ENCODE measurements around the gene NUDT12.
A peak's percentile ranks its signal among the peaks of the same experiment; 100 is the strongest.

Gene NUDT12

GRCh38 chr5:103562453-103563157 lies at the start of gene NUDT12:
Gene NUDT12 (minus strand): TSS chr5:103562789. CDS start chr5:103560248, 2,541 bp downstream.
- peak within 1 kb of the TSS; percentile 84 for H3K27ac ChIP-seq
- peak within 1 kb of the TSS; percentile 93 for H3K4me2 ChIP-seq (ENCODE audit: low read length)
- H3K4me1 ChIP-seq: no peaks in the 10 kb centered on the region
- peak within 1 kb of the TSS; percentile 90 for H3K4me3 ChIP-seq (ENCODE audit: low read depth, low read length)
- no peaks in the 10 kb centered on the region for H3K27me3 ChIP-seq (ENCODE audit: control insufficient read depth, insufficient read depth, low read length)
- no peaks in the 10 kb centered on the region for H3K9me3 ChIP-seq (ENCODE audit: control insufficient read depth, low read length)
- H3K36me3 ChIP-seq (ENCODE audit: control insufficient read depth, insufficient read depth, low read length): no peaks in the 10 kb centered on the region
- peak within 1 kb of the TSS; percentile 39 for H3K9ac ChIP-seq
- peak within 1 kb of the TSS; percentile 93 for H2AFZ ChIP-seq
- no peaks in the 10 kb centered on the region for H3K79me2 ChIP-seq
- TF ChIP-seq CTCF (IDR thresholded peaks at IDR 0.05): no peak

GRCh38 chr5:103607346-103607745 lies 44.8 kb upstream of the NUDT12 start:
- H3K9me3 ChIP-seq (ENCODE audit: control insufficient read depth, low read length): no peaks in the 10 kb centered on the region
- H3K4me1 ChIP-seq: no peaks in the 10 kb centered on the region
- H3K9ac ChIP-seq: no peak overlapping the region
- no peak overlapping the region for H2AFZ ChIP-seq
- no peaks in the 10 kb centered on the region for H3K79me2 ChIP-seq
- H3K4me2 ChIP-seq (ENCODE audit: low read length): no peak overlapping the region
- H3K4me3 ChIP-seq (ENCODE audit: low read depth, low read length): no peak overlapping the region
- no peak overlapping the region for H3K27ac ChIP-seq
- no peaks in the 10 kb centered on the region for H3K36me3 ChIP-seq (ENCODE audit: control insufficient read depth, insufficient read depth, low read length)
- no peak for TF ChIP-seq CTCF (IDR thresholded peaks at IDR 0.05)
- H3K27me3 ChIP-seq (ENCODE audit: control insufficient read depth, insufficient read depth, low read length): no peaks in the 10 kb centered on the region

GRCh38 chr5:103605277-103605676 lies 42.7 kb upstream of the NUDT12 start:
- H3K4me1 ChIP-seq: no peaks in the 10 kb centered on the region
- no peaks in the 10 kb centered on the region for H3K79me2 ChIP-seq
- no peaks in the 10 kb centered on the region for H3K27me3 ChIP-seq (ENCODE audit: control insufficient read depth, insufficient read depth, low read length)
- no peak overlapping the region for H3K4me2 ChIP-seq (ENCODE audit: low read length)
- no peak overlapping the region for H3K9ac ChIP-seq
- no peaks in the 10 kb centered on the region for H3K36me3 ChIP-seq (ENCODE audit: control insufficient read depth, insufficient read depth, low read length)
- no peaks in the 10 kb centered on the region for H3K9me3 ChIP-seq (ENCODE audit: control insufficient read depth, low read length)
- H3K4me3 ChIP-seq (ENCODE audit: low read depth, low read length): no peak overlapping the region
- no peak for TF ChIP-seq CTCF (IDR thresholded peaks at IDR 0.05)
- H2AFZ ChIP-seq: no peak overlapping the region
- H3K27ac ChIP-seq: no peak overlapping the region

GRCh38 chr5:103602438-103602837 lies 39.8 kb upstream of the NUDT12 start:
- Histone ChIP-seq H3K79me2 (no peaks in the 10 kb centered on the region), H3K27me3 (ENCODE audit: control insufficient read depth, insufficient read depth, low read length) (no peaks in the 10 kb centered on the region), H3K4me3 (ENCODE audit: low read depth, low read length) (no peak overlapping the region), H3K36me3 (ENCODE audit: control insufficient read depth, insufficient read depth, low read length) (no peaks in the 10 kb centered on the region), H3K9me3 (ENCODE audit: control insufficient read depth, low read length) (no peaks in the 10 kb centered on the region), H3K4me1 (no peaks in the 10 kb centered on the region), H3K9ac (no peak overlapping the region), H3K27ac (no peak overlapping the region), H3K4me2 (ENCODE audit: low read length) (no peak overlapping the region), H2AFZ (no peak overlapping the region)
- no peak for TF ChIP-seq CTCF (IDR thresholded peaks at IDR 0.05)

GRCh38 chr5:103601314-103601713 lies 38.7 kb upstream of the NUDT12 start:
- Histone ChIP-seq H3K9me3 (ENCODE audit: control insufficient read depth, low read length) (no peaks in the 10 kb centered on the region), H3K36me3 (ENCODE audit: control insufficient read depth, insufficient read depth, low read length) (no peaks in the 10 kb centered on the region), H2AFZ (no peak overlapping the region), H3K4me3 (ENCODE audit: low read depth, low read length) (no peak overlapping the region), H3K27me3 (ENCODE audit: control insufficient read depth, insufficient read depth, low read length) (no peaks in the 10 kb centered on the region), H3K4me1 (no peaks in the 10 kb centered on the region), H3K27ac (no peak overlapping the region), H3K4me2 (ENCODE audit: low read length) (no peak overlapping the region), H3K79me2 (no peaks in the 10 kb centered on the region), H3K9ac (no peak overlapping the region)
- TF ChIP-seq CTCF (IDR thresholded peaks at IDR 0.05): no peak

Data from parathyroid adenoma (tissue), 2 donors.